HFFc6 (cell line): Measurements from ENCODE around the gene SMC2. TPM values are rescaled to one million over a fixed set of nuclear protein-coding genes. Genes with fewer than 3 reads are reported as not detected.
A peak's percentile ranks its signal among the peaks of the same experiment; 100 is the strongest.

Experiments
- DNase-seq: peaks from one replicate; pipeline ENCODE4 v3.0.0-alpha.2; 2018
- H3K27ac Mint-ChIP-seq: 2 replicates; pipeline ENCODE4 v1.8.0; 2020; ENCODE audit warnings: mild to moderate bottlenecking, mixed read lengths
- H3K27me3 Mint-ChIP-seq: 2 replicates; pipeline ENCODE4 v1.8.0; 2021; ENCODE audit warnings: mild to moderate bottlenecking, moderate library complexity, mixed read lengths; ENCODE audit not compliant: insufficient read depth
- H3K36me3 Mint-ChIP-seq: 2 replicates; pipeline ENCODE4 v1.8.0; 2021; ENCODE audit warnings: low read depth, mixed read lengths
- H3K4me1 Mint-ChIP-seq: 2 replicates; pipeline ENCODE4 v1.8.0; 2020; ENCODE audit warnings: low read depth, mixed read lengths
- H3K4me3 Mint-ChIP-seq: 2 replicates; pipeline ENCODE4 v1.8.0; 2020; ENCODE audit warnings: mild to moderate bottlenecking, moderate library complexity, mixed read lengths
- H3K9me3 Mint-ChIP-seq: 2 replicates; pipeline ENCODE4 v1.8.0; 2020; ENCODE audit warnings: mild to moderate bottlenecking, mixed read lengths
- total RNA-seq, 6 experiments: library from RNA; stranded (reverse); fragmentation: NEBNext Ultra II Directional; extraction: Animal tissue kit (Norgen Biotek cat#: 25700); gene quantifications; 2 replicates in 1 of 6; 3 replicates in 5 of 6; pipeline ENCODE4 v1.2.3, GENCODE V29; 2021
- TF ChIP-seq, protein P1 (sequence below): fragments of 200-600 bp; sonication (generic); IDR thresholded peaks from 2 replicates; pipeline ENCODE4 v1.5.0; 2021; ENCODE audit warnings: antibody characterized with exemption, mild to moderate bottlenecking

The SMC2 gene
- total RNA-seq, 6 experiments from 2014 or later: 18.7 to 35.7 (median 33.8) TPM

- H3K36me3 Mint-ChIP-seq: no peaks in the 10 kb centered on the region
- no peak for DNase-seq
- peaks cover 13% of the 10 kb centered on the region for H3K4me1 Mint-ChIP-seq
- H3K9me3 Mint-ChIP-seq: no peaks in the 10 kb centered on the region; the same call in 1 of the 2 replicates
- peaks cover 5% of the 10 kb centered on the region; the same call in 1 of the 2 replicates for H3K27me3 Mint-ChIP-seq
- H3K27ac Mint-ChIP-seq: no peak overlapping the region
- H3K4me3 Mint-ChIP-seq: no peak overlapping the region
- TF ChIP-seq, protein P1, sequence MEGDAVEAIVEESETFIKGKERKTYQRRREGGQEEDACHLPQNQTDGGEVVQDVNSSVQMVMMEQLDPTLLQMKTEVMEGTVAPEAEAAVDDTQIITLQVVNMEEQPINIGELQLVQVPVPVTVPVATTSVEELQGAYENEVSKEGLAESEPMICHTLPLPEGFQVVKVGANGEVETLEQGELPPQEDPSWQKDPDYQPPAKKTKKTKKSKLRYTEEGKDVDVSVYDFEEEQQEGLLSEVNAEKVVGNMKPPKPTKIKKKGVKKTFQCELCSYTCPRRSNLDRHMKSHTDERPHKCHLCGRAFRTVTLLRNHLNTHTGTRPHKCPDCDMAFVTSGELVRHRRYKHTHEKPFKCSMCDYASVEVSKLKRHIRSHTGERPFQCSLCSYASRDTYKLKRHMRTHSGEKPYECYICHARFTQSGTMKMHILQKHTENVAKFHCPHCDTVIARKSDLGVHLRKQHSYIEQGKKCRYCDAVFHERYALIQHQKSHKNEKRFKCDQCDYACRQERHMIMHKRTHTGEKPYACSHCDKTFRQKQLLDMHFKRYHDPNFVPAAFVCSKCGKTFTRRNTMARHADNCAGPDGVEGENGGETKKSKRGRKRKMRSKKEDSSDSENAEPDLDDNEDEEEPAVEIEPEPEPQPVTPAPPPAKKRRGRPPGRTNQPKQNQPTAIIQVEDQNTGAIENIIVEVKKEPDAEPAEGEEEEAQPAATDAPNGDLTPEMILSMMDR: no peak
These were observed 13.1 kb upstream of the SMC2 start for GRCh38 chr9:104080983-104081382.

- no peak for DNase-seq
- TF ChIP-seq, protein P1: no peak
- H3K9me3 Mint-ChIP-seq: no peaks in the 10 kb centered on the region; the same call in 1 of the 2 replicates
- peaks cover 1% of the 10 kb centered on the region for H3K4me1 Mint-ChIP-seq
- H3K27me3 Mint-ChIP-seq: peaks cover 5% of the 10 kb centered on the region; the same call in 1 of the 2 replicates
- H3K36me3 Mint-ChIP-seq: no peaks in the 10 kb centered on the region
- H3K27ac Mint-ChIP-seq: no peak overlapping the region
- H3K4me3 Mint-ChIP-seq: no peak overlapping the region
These were observed 11.9 kb upstream of the SMC2 start for GRCh38 chr9:104082168-104082567.

GRCh38 chr9:104085525-104085924 lies 8.6 kb upstream of the SMC2 start:
- H3K9me3 Mint-ChIP-seq: no peaks in the 10 kb centered on the region; the same call in 1 of the 2 replicates
- peaks cover 5% of the 10 kb centered on the region; the same call in 1 of the 2 replicates for H3K27me3 Mint-ChIP-seq
- no peak for DNase-seq
- no peaks in the 10 kb centered on the region for H3K36me3 Mint-ChIP-seq
- H3K4me1 Mint-ChIP-seq: peaks cover 6% of the 10 kb centered on the region; the same call in 1 of the 2 replicates
- H3K27ac Mint-ChIP-seq: no peak overlapping the region
- TF ChIP-seq, protein P1: no peak
- no peak overlapping the region for H3K4me3 Mint-ChIP-seq

- H3K27me3 Mint-ChIP-seq: no peaks in the 10 kb centered on the region
- H3K9me3 Mint-ChIP-seq: no peaks in the 10 kb centered on the region
- no peak overlapping the region for H3K27ac Mint-ChIP-seq
- no peaks in the 10 kb centered on the region for H3K36me3 Mint-ChIP-seq
- H3K4me3 Mint-ChIP-seq: no peak overlapping the region
- TF ChIP-seq, protein P1: peak; percentile 38; the same call in 1 of the 2 replicates
- no peak for DNase-seq
- H3K4me1 Mint-ChIP-seq: peaks cover 15% of the 10 kb centered on the region
These were observed 6.2 kb upstream of the SMC2 start for GRCh38 chr9:104087894-104088293.

- TF ChIP-seq, protein P1: no peak
- Mint-ChIP-seq H3K27ac (no peak overlapping the region), H3K4me1 (peaks cover 16% of the 10 kb centered on the region), H3K4me3 (no peak overlapping the region), H3K27me3 (no peaks in the 10 kb centered on the region; the same call in 1 of the 2 replicates), H3K9me3 (no peaks in the 10 kb centered on the region), H3K36me3 (no peaks in the 10 kb centered on the region)
- DNase-seq: no peak
These were observed 5.7 kb upstream of the SMC2 start for GRCh38 chr9:104088416-104088815.
